Kidney (tissue), 14 donors: ENCODE results near the gene TNXB. TPM values are rescaled to one million over a fixed set of nuclear protein-coding genes. Genes with fewer than 3 reads are reported as not detected.

Source experiments
- DNase-seq, 5 donors: peaks; one replicate each; pipeline ENCODE4 v3.0.0-alpha.2; 2013 to 2020
- FAIRE-seq: peaks from 2 replicates; lab custom pipeline; 2012; peaks lifted over from hg19 to GRCh38; lab: Jason Lieb, UNC
- H3K27ac ChIP-seq, 2 donors: one replicate each; pipeline ENCODE4 v1.7.0; 2013; ENCODE audit warnings: low read depth in 2 of 2, low read length in 2 of 2, inconsistent platforms in 1 of 2
- H3K27me3 ChIP-seq: one replicate; pipeline ENCODE4 v1.7.1; 2013; ENCODE audit warnings: low read length, inconsistent platforms; ENCODE audit not compliant: control insufficient read depth, insufficient read depth
- H3K36me3 ChIP-seq, 3 donors: one replicate each; pipeline versions ENCODE4 v1.7.0 to v1.7.1; 2013; ENCODE audit warnings: low read length in 3 of 3, control low read depth in 1 of 3, inconsistent platforms in 1 of 3; ENCODE audit not compliant: insufficient read depth in 3 of 3, control insufficient read depth in 2 of 3
- H3K4me1 ChIP-seq, 3 donors: one replicate each; pipeline versions ENCODE4 v1.7.0 to v1.7.1; 2013; ENCODE audit warnings: low read length in 3 of 3, inconsistent platforms in 1 of 3, low read depth in 1 of 3; ENCODE audit not compliant: control insufficient read depth in 2 of 3, insufficient read depth in 2 of 3
- H3K4me3 ChIP-seq, 3 donors: one replicate each; pipeline versions ENCODE4 v1.7.0 to v1.8.1; 2013; ENCODE audit warnings: low read length in 3 of 3, control low read depth in 1 of 3, inconsistent platforms in 1 of 3
- H3K9ac ChIP-seq, 3 donors: one replicate each; pipeline versions ENCODE4 v1.7.0 to v1.7.1; 2013; ENCODE audit warnings: low read length in 3 of 3, control low read depth in 1 of 3, inconsistent platforms in 1 of 3
- H3K9me3 ChIP-seq, 3 donors: one replicate each; pipeline versions ENCODE4 v1.7.0 to v1.7.1; 2013; ENCODE audit warnings: low read length in 3 of 3, control low read depth in 1 of 3, inconsistent platforms in 1 of 3; ENCODE audit not compliant: control insufficient read depth in 2 of 3, insufficient read depth in 1 of 3
- CTCF ChIP-seq: IDR thresholded peaks from 3 replicates; pipeline ENCODE4 v1.5.1; 2012; ENCODE audit warnings: mild to moderate bottlenecking, moderate library complexity, borderline replicate concordance; ENCODE audit not compliant: insufficient read depth; ENCODE audit errors: extremely low read depth
- intact Hi-C: fragments of 100-400 bp; cut with DNase I; formaldehyde crosslinking; loops from one replicate; pipeline ENCODE4 v1.11.1; 2022
- polyA plus RNA-seq: library from polyadenylated mRNA; stranded (reverse); fragments of 350-450 nt; fragmentation: Illumina TruSeq; extraction: RNeasy Lipid Tissue Mini Kit (QIAGEN cat#74804); gene quantifications from one replicate; pipeline ENCODE4 v1.2.3, GENCODE V29; 2014; ENCODE audit warnings: low read depth, low replicate concordance; ENCODE audit not compliant: insufficient read depth
- total RNA-seq: library from RNA; stranded (reverse); fragmentation: NEBNext Ultra II Directional; extraction: Animal tissue kit (Norgen Biotek cat#: 25700); gene quantifications from one replicate; pipeline ENCODE4 v1.2.1, GENCODE V29; 2021
- donor health status: control.
- donor health status: control.
- donor health status: control.
- donor health status: control.
- donor health status: control.
- donor health status: DM: yes; HTN: yes; CAD: no.
- donor health status: Normal renal cell carcinoma (clear cell type).

TNXB gene
- total and polyA plus RNA-seq, 2 donors from 2014 or later = 13.3 to 88.2 TPM

- Histone ChIP-seq H3K4me3 (peak within 1 kb of the TSS; percentile 36 to 99 (median 96)), H3K9ac (peak within 1 kb of the TSS in 2 of 3 donors; percentile 37 to 82), H3K27me3 (no peaks in the 10 kb centered on the region), H3K36me3 (peaks cover 0 to 13% (median 4%) of the 10 kb centered on the region in 3 donors), H3K27ac (no peak within 1 kb of the TSS), H3K9me3 (no peaks in the 10 kb centered on the region), H3K4me1 (peaks cover 4 to 20% (median 13%) of the 10 kb centered on the region in 3 donors)
- DNase-seq (peak in 3 of 5 donors; percentile 37 to 76 (median 46)), FAIRE-seq (no peak)
- intact Hi-C loops = no loop called here
- TF ChIP-seq CTCF = no peak
Observed at GRCh38 chr6:32151863-32152768, 43.0 kb upstream of the TNXB start, which contains the start of gene PRRT1. TSS of gene PRRT1 (minus strand) at chr6:32151939. CDS start at chr6:32151827, 112 bp downstream.

GRCh38 chr6:32151181-32151862, 42.2 kb upstream of the TNXB start:
- FAIRE-seq (no peak), DNase-seq (peak in 2 of 5 donors; percentile 52 to 69)
- TF ChIP-seq CTCF = no peak
- intact Hi-C loops = no loop called here
- Histone ChIP-seq H3K36me3 (peaks cover 0 to 6% (median 3%) of the 10 kb centered on the region in 3 donors), H3K27me3 (no peaks in the 10 kb centered on the region), H3K27ac (no peak overlapping the region), H3K9ac (peak overlapping the region in 1 of 3 donors; percentile 1), H3K4me3 (peak overlapping the region; percentile 34 to 55 (median 36)), H3K4me1 (peaks cover 4 to 20% (median 13%) of the 10 kb centered on the region in 3 donors), H3K9me3 (no peaks in the 10 kb centered on the region)

- Histone ChIP-seq H3K27me3 (no peaks in the 10 kb centered on the region), H3K36me3 (no peaks in the 10 kb centered on the region), H3K27ac (no peak overlapping the region), H3K4me3 (no peak overlapping the region), H3K9ac (no peak overlapping the region), H3K4me1 (peaks cover 4 to 15% (median 13%) of the 10 kb centered on the region in 3 donors), H3K9me3 (no peaks in the 10 kb centered on the region)
- TF ChIP-seq CTCF = no peak
- intact Hi-C loops = no loop called here
- DNase-seq (peak in 4 of 5 donors; percentile 18 to 73 (median 30)), FAIRE-seq (no peak)
Observed at GRCh38 chr6:32149932-32150870, 41.1 kb upstream of the TNXB start.
